HG03159 (cell line): ENCODE data around the gene PLAU.
A peak's percentile ranks its signal among the peaks of the same experiment; 100 is the strongest.
"Not testable (repeated sequence)": the region's sequence is repeated elsewhere in the genome, so short reads cannot be mapped to it uniquely, and the experiment has no call there.

Experiments used
- ATAC-seq: cut with Tn5 transposase; IDR thresholded peaks from one replicate; pipeline ENCODE4 v1.9.1; 2021; ENCODE audit warnings: mild to moderate bottlenecking, moderate library complexity; ENCODE audit not compliant: unreplicated experiment

The PLAU gene

DNA sequence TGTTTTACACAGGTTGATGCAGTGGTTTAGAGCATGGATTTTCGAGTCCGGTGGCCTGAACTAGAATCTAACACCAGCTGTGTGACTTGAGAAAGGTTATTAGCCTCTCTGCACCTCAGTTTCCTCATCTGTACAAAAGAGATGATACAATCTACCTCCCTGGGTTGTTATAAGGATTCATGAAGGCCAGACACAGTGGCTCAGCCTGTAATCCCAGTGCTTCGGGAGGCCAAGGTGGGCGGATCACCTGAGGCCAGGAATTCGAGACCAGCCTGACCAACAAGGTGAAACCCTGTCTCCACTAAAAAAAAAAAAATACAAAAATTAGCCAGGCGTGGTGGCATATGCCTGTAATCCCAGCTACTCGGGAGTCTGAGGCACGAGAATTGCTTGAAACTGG is 8.5 kb downstream of the PLAU start:
- not testable (repeated sequence) for ATAC-seq

DNA sequence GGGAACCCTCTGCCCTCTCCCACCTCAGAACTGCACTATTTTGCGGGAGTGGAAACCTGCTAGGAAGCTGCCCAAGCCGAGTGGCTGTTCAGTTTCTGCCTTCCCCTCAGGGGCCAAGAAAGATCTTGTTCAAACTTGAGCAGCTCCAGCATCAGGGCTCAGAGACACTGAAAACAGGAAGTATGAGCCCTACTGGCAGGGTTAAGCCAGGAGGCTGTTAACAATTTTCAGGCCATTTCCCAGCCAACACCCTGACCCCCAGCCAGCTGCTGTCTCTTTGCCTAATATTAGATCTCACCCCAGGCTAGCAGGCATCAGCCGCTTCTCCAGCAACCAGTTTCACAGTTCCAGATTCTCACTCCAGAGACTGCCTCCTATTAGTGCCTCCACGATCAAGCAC is 9.2 kb downstream of the PLAU start:
- no peak for ATAC-seq

DNA sequence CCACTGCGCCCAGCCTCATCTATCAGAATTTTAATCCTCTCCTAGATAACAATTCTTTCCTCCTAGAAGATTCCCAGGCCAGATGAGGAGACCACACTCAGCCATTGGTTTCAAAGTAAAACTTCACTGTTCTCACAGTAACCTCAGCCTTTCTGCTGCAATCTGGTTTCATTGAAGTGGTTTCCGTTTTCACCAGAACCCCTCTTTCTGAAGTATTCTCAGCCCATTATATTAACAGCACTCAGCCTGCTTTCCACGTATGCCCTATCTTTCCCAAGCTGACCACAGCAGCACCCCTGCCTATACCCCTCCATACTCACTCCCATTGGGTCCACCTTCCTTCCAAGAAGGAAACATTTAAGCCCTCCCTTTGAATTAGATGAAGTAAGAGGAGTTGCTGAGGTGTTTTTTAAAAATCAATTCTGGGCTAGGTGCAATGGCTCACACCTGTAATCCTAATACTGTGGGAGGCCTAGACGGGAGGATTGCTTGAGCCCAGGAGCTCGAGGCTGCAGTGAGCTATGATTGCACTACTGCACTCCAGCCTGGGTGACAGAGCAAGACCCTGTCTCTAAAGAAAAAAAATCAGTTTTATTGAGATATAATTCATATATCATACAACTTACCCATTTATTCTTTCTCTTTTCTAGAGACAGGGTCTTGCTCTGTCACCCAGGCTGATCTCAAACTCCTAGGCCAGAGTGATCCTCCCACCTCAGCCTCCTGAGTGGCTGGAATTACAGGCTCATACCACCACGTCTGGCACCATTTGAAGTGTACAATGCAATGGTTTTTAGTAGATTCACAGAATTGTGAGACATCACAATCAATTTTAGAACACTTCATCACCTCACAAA is 11.3 kb downstream of the PLAU start:
- no peak for ATAC-seq

DNA sequence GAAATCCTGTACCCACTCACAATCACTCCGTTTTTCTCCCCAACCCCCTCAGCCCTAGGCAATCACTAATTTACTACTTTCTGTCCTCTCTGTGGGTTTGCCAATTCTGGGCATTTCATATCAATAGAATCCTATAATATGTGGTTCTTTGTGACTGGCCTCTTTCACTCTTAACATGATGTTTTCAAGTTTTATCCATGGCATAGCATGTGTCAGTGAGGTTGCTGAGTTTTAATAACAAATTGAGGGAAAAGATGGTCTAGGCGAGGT is 11.9 kb downstream of the PLAU start:
- ATAC-seq = no peak

DNA sequence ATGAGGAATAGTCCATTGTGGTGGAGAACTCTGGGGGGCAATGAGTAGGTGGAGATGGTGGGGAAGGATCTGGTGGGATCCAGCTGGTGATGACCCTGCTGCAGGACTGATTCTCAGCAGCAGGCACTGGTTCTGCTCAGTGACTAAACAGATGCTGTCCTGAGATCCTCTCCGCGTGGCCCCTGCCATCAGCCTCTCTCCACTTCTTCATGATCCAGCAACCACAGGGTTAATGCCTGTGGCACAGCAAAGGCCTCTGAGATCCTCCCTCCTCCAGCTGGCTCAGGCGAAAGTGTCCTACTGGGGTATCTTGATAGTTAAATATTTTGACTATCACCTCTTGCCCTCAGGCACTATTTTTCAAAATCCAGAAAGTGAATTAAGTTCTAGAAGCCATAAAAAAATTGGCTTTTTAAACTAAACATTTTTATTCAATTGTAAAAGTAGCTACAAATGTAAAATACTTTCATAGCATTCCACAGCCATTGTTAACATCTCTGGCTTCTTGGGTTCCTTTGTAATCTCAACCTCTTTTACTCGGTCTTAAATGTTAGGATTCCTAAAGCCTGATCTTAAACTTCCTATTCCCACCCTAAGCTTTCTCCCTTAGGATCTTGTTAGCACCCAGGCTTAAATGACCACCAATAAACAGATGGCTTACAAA is 13.1 kb downstream of the PLAU start:
- no peak for ATAC-seq

DNA sequence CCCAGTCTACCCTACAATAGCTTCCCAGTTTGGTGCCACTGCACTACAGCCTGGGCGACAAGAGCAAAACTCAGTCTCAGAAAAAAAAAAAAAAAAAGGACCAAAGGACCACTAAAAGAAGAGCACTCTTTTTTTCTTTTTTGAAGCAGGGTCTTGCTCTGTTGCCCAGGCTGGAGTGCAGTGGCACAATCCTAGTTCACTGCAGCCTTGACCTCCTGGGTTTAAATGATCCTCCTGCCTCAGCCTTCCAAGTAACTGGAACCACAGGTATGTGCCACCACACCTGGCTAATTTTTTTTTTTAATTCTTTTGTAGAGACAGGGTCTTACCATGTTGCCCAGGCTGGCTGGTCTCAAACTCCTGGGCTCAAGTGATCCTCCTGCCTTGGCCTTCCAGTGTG is 14.0 kb downstream of the PLAU start:
- ATAC-seq = no peak

DNA sequence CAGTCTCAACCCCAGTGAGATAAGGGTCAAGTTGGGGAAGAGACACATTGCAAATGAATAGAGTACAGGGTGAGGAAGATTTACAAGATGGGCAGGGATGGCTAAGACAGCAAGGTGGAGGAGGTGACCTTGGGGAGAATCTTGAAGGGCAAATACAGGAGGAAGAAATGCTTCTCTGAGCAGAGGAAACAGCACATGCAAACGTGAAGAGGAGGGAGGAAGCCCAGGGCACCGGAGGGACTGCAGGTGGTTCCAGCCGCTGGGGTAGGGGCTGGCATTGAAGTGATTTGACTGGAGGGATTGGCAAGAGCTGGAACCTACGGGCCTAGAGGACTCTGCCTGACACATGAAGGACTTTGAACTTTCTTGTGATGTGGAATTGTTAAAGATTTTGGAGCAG is 14.6 kb downstream of the PLAU start:
- no peak for ATAC-seq

DNA sequence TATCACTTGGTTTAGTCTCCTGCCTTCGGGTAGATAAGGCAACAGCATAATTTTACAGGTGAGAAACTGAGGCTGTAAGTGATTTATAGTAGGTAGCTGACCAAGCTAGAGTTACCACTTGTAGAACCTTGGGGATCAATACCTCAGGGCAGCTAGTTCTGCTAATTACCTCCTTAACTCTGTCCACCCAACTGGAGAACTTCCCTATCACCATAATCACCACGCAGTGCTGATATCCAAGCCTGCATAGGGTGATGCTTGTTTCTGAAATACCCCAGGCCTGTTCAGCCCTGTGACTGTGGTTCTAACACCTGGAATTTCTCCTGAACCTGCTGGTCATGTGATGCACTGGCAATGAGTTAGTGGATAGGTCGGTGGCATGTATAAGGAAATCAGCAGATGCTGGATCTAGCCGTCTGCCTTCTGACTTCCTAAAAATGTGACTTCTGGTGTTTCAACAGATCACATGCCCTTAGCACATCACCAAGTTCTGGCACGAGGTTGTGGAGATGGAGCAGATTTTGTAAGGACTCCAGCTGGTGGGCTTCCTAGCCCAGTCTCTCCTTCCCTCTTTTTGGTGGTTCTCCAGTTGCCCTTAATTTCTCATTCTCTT is 15.3 kb downstream of the PLAU start:
- ATAC-seq = no peak

DNA sequence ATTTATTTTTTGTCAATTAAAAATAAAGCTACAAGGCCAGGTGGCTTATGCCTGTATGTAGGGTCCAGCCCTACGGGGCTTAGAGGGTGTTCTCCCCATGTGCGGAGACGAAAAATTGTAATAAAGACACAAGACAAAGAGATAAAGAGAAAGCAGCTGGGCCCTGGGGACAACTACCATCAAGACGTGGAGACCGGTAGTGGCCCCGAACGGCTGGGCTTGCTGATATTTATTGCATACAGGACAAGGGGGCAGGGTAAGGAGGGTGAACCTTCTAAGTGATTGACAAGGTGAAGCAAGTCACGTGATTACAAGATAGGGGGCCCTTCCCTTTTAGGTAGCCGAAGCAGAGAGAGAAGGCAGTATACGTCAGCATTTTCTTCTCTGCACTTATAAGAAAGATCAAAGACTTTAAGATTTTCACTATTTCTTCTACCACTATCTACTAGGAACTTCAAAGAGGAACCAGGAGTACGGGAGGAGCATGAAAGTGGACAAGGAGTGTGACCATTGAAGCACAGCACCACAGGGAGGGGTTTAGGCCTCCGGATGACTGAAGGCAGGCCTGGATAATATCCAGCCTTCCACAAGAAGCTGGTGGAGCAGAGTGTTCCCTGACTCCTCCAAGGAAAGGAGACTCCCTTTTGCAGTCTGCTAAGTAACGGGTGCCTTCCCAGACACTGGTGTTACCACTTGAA is 19.8 kb downstream of the PLAU start:
- ATAC-seq = not testable (repeated sequence)

DNA sequence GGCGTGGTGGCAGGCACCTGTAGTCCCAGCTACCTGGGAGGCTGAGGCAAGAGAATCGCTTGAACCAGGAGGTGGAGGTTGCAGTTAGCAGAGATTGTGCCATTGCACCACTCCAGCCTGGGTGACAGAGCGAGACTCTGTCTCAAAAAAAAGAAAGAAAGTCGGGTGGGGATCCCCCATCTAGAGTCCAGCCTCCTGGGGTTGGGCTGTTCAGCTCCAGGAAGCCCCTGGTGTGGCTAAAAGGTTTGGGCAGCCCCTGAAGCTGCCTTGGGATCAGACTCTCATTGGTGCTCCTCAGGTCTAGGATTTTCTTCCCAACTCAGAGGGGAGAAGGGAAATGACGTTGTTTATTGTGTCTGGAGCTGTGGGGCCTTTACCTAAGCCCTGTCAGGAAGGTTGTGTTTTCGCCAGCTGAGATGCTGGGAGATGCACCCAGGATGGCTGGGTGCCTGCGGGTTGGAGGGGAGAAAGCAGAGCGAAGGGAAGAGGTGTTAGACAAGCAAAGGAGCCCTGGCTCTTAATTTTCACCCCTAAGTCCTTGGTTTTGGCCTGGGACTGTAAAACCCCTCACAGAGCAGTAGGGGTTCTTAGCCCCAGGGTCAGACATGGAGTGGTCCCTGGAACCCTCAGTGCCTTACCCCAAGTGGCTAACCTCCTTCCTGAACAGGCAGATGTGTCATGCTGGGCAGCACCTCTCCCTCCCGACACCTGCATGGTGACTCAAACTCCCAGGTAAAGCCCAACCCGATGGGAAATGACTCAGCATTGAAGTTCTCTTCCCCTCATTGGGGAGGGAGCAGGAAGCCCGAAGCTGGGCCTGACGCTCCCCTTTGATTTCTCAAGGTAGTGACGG is 21.1 kb downstream of the PLAU start:
- ATAC-seq = no peak

DNA sequence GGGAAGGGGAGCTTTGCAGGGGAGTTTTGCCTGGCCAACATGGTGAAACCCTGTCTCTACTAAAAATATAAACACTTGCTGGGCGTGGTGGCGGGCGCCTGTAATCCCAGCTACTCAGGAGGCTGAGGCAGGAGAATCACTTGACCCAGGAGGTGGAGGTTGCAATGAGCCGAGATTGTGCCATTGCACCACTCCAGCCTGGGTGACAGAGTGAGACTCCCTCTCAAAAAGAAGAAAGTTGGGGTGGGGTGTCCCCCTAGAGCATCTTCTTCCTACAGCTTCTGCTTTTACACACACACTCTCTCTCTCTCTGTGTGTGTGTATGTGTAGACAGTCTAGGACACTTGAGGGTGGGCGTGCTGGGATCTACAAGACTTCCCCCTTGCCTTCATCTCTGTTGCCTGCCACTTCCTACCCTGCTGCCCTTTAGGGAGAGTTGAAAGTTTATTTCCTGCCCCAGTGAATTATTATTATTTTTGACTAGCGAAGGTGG is 21.7 kb downstream of the PLAU start:
- ATAC-seq = no peak

DNA sequence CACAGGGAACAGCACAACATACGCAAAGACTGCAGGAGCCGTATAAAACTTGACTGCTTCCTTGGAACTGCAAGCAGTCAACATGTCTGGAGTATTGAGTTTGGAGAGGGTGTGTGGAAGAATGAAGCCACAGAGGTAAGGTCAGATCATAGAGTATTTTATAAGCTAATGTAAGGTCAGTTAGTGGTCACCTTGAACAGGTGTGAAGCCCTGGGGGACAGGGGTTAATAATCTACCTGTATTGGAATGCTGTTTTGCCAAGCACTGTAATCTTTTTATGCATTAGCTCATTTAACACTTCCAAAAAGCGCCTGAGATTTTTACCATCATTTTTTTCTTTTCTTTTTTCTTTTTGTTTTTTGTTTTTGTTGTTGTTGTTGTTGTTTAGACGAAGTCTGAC is 23.1 kb downstream of the PLAU start:
- no peak for ATAC-seq

DNA sequence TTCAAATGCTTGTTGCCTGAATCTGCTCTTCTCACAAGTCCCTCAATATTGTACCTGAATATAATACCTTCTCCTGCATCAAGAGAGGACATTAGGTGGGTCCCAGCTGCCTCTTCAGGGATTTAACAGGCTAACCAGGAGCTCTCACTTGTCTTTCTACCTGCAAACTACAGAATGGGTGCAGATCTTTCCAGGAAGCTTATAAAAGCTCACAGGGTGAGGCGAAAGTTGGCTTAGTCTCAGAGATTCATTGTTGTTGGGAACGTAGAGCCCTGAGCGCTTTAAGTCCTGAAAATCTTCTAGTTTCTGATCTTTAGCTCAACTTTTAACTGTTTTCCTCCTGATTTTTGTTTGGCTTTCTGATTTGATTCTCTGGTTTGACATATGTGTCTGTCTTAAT is 25.0 kb downstream of the PLAU start:
- no peak for ATAC-seq

DNA sequence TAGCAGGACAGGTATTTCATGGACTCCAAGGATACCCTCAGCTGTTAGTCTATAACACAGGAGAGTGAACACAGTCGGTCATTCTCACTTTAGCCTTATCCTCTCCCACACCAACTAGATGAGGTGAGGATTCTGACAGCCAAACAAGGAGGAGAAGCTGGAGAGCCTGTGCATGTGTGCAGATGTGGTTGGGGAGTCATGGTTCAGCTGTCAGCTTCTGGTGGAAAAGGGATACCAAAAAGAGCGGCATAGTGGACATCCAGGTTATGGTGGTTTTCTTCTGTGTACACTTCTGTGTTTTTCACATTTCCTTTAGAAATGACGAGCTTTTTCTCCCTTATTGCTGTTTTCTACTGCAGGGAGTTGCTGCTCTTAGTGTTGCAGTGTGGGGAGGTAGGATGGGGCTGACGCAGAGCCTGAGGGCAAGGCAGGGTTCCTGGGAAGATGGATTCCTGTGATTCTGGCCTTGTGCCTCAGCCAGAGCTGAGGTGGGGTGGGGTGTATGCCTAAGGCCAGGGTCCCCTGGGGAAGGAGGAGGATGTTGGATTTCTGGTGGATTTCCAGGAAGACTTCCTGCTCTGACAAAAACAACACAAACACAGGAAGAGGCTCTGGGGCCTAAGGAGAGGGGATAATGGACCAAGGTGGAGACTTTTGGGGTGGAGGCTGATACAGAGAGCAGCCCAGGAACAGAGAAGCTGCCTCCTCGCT is 26.6 kb downstream of the PLAU start:
- ATAC-seq = no peak

DNA sequence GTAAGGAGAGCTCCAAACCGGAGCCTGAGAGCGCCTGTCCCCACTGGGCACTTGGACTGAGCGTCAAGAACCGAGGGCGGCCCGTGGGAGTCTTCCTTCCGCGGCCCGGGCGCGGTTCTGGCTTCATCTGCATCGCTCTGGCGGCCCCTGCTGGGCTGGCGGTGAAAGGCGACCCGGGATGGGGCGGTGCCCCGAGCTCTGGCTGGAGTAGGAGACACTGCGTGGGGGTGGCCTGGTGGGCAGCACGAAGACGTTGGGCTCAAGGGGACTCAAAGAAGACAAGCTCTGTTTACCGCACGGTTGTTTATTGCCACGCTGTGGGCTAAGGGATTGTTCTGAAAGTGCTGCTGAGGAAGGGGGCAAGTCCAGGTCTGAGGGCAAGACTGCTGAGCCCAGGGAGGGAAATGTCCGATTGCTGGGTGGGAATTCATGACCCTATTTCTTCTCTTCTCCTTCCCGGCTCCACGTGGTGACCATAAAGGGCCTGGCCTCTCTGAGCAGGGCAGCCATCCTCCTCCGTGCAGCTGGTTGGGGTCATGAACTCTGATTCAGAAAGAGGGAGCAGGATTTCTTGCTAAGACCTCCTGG is 29.8 kb downstream of the PLAU start:
- peak; percentile 65 for ATAC-seq

DNA sequence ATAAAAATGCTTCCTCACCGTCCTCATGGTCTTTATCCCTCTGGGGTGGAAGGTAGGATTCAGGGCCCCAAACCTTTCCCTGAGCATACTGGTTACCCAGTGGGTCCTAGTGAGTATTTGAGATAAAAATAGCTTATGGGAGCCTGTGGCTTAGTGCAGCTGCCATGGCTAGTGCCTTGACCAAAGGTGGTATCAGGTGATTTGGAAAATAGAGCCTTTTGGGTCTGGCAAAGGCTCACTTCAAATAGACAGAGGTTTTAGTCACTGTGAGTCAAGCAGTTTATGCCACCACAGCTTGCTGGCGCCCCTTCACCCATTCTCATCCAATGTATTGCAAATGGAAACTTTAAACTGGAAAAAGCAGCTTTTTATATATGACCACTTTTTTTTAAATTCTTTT is 30.4 kb downstream of the PLAU start:
- ATAC-seq = no peak

DNA sequence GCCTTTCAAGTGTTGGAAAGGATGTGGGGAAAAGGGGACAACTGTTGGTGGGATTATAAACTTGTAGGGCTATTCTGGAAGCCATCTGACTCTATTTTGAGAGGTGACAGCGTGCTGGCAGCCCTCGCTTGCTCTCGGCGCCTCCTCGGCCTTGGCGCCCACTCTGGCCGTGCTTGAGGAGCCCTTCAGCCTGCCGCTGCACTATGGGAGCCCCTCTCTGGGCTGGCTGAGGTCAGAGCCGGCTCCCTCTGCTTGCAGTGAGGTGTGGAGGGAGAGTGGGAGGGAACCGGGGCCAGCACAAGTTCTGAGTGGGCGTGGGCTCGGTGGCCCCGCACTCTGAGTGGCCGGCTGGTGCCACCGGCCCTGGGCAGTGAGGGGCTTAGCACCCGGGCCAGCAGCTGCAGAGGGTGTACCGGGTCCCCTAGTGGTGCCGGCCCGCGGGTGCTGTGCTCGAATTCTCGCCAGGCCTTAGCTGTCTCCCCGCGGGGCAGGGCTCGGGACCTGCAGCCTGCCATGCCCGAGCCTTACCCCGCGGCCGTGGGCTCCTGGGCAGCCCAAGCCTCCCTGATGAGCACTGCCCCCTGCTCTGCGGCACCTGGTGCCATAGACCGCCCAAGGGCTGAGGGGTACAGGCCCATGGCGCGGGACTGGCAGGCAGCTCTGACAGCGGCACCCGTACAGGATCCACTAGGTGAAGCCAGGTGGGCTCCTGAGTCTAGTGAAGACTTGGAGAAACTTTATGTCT is 33.6 kb downstream of the PLAU start:
- no peak for ATAC-seq

DNA sequence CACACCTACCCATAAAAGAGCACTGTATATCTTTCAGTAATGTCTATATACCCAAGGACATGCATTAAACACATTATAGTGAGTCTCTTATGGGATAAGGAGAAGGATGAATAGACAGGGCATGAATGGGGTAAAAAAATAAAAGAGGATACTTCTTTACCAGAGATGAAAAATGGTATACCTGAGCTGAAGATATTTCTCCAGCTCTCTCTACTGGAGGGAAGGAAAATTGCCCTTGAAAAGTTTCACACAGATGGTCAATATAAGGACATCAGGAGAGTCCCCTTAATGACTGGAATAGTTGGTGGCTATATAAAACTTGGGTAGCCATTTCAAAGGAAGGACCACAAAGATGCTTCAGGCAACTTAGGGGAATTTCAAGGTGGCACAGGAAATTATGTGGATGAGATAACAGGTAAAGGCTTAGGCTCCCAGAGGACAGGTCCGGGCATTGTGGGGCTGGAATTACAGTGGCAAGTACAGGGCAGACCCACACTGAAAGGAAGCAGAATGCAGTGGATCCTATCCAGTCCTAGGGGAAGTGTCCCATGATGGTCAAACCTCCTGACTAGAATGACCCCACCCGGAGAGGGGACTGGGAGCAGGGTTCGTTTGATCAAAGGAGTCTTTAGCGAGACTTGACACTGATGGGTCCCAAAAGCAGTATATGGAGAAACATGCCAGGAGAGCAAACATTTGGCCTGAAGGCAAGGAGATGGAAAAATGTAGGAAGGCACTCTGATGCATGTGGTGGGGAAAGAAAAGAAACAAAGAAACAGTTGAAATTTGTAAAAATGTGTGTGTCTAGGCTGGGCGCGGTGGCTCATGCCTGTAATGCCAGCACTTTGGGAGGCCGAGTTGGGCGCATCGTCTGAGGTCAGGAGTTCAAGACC is 35.6 kb downstream of the PLAU start:
- no peak for ATAC-seq
